Measurements from ENCODE around the gene TBXAS1.

GRCh38 chr7:140025814-140026433 is 196.9 kb downstream of the TBXAS1 start:
- TF ChIP-seq POLR2A (IDR thresholded peaks at IDR 0.05; ENCODE audit: low read depth) (no peak), CTCF (IDR thresholded peaks at IDR 0.05) (no peak)

Measured in esophagus muscularis mucosa (tissue), 3 donors.